Gastroesophageal sphincter (tissue), 3 donors: ENCODE data around the gene SEC23B.

Experiments
- EP300 ChIP-seq: sonication (generic); formaldehyde crosslinking; IDR thresholded peaks from one replicate; pipeline ENCODE4 v1.6.1; 2017; ENCODE audit warnings: antibody characterized with exemption, mild to moderate bottlenecking
- POLR2AphosphoS5 ChIP-seq: sonication (generic); formaldehyde crosslinking; IDR thresholded peaks from one replicate; pipeline ENCODE4 v1.6.1; 2017; ENCODE audit warnings: antibody characterized with exemption
- TF ChIP-seq, protein P1 (sequence below), 4 experiments: fragments of 200-600 bp in 2 of 4; fragments of 450-650 bp in 2 of 4; sonication (generic) in 1 of 4; IDR thresholded peaks; one replicate each; pipeline ENCODE4 v1.5.1; 2017 to 2019; ENCODE audit warnings: antibody characterized with exemption in 4 of 4, mild to moderate bottlenecking in 2 of 4, moderate library complexity in 2 of 4

DNA sequence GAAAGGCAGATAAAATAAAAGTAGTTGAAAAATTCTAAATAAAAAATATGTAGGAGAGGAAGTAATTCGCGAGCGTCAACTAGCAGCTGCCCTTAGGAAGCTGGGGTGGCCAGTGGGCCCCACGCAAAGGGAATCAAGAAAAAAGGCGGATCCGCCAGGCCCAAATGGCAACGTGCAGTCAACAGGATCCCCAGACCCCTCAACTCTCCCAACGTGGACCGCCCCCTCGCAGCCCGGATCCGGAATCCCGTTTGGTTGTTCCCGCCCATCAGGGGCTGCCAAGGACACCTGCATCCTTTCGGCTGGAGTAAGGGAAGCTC, 41.2 kb upstream of the SEC23B start:
- TF ChIP-seq, protein P1, sequence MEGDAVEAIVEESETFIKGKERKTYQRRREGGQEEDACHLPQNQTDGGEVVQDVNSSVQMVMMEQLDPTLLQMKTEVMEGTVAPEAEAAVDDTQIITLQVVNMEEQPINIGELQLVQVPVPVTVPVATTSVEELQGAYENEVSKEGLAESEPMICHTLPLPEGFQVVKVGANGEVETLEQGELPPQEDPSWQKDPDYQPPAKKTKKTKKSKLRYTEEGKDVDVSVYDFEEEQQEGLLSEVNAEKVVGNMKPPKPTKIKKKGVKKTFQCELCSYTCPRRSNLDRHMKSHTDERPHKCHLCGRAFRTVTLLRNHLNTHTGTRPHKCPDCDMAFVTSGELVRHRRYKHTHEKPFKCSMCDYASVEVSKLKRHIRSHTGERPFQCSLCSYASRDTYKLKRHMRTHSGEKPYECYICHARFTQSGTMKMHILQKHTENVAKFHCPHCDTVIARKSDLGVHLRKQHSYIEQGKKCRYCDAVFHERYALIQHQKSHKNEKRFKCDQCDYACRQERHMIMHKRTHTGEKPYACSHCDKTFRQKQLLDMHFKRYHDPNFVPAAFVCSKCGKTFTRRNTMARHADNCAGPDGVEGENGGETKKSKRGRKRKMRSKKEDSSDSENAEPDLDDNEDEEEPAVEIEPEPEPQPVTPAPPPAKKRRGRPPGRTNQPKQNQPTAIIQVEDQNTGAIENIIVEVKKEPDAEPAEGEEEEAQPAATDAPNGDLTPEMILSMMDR (IDR thresholded peaks at IDR 0.05), result no peak
- TF ChIP-seq EP300 (no peak), POLR2AphosphoS5 (no peak)
